ENCODE measurements around the gene DYNC1I2.

Gene DYNC1I2

GRCh38 chr2:171687287-171688128 is at the start of gene DYNC1I2:
DYNC1I2 (plus strand) TSS chr2:171687469; CDS start chr2:171690156, 2,687 bp downstream.
- peak; percentile 96 for DNase-seq

- no peak for DNase-seq
Measured at GRCh38 chr2:171651667-171652415, 35.4 kb upstream of the DYNC1I2 start.

GRCh38 chr2:171652416-171652785 is 34.9 kb upstream of the DYNC1I2 start:
- peak; percentile 73 for DNase-seq

DNA sequence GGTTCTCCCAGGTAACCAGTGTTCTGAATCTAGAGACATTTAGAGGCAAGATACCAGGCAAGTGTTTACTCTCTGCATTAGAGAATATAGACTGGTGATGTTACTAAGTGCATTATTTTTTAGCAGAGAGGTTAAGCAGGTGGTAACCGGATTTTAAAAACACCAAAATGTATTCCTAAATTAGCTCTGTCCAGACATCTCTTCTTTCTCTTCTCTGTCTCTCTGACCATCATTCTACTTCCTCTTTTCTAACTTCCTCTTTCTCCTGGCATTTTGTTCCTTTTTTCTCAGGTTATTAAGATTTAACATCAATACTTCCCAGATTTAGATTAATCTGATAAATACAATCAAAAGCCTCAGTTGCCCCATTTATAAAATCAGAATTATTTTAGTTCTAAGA is 31.7 kb upstream of the DYNC1I2 start:
- DNase-seq = no peak

- no peak for DNase-seq
Measured at GRCh38 chr2:171667041-171667440, 20.2 kb upstream of the DYNC1I2 start.

DNA sequence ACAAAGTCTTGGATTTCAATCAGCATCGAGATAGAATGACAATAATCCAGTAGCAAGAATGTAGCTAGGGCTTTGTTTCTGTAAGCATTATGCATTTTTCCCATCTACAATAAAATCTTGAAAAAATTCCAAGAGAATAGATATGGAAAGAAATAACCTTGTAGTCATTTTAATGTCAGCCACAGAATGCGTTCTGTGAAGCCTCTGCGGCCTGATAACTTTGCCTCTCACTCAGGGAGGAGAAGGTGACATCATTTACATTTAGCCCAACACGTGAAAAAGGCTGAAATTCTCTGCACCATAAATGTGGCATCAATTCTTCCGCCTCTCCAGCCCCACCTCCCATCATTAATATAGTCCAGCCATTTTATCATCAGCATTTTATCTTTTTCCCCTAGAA is 19.1 kb upstream of the DYNC1I2 start:
- no peak for DNase-seq

DNA sequence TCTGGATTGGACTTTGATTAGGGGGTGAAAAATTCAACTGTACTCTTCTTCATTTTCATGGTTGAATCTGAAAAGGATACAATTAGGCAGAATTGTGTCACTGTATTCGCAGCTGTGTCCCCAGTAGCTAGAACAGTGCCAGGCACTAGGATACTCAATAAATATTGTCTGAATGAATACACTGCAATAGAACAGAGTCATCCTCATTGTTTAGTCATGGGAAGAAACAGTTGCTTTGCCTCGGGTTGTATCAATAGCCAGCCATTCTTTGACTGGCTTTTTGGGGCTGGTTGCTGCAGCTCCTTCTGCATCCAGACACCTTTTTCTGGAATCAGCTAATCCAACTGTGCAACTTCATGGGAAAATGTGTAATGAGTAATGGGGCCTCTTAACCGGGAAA is 18.1 kb upstream of the DYNC1I2 start:
- no peak for DNase-seq

DNA sequence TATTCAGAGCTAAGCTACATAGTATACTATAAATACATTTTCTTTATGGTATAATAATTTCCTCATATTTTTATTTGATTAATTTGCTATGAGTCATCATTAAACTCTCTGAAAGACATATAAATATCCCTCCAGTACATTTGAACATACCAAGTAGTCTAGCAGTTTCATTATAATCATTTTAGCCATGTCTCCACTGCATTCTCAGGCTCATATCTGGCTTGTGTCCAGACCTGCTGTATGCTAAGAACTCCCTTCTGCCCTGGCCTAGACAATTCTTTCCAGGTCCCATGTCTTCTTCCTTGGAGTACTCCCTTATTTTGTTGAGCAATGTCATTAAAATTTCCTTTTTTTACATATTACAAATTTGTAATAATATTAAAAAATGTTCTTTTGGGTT is 16.6 kb upstream of the DYNC1I2 start:
- DNase-seq = peak; percentile 20

- no peak for DNase-seq
Measured at GRCh38 chr2:171671867-171672266, 15.4 kb upstream of the DYNC1I2 start.

- no peak for DNase-seq
Measured at GRCh38 chr2:171673905-171674304, 13.4 kb upstream of the DYNC1I2 start.

DNA sequence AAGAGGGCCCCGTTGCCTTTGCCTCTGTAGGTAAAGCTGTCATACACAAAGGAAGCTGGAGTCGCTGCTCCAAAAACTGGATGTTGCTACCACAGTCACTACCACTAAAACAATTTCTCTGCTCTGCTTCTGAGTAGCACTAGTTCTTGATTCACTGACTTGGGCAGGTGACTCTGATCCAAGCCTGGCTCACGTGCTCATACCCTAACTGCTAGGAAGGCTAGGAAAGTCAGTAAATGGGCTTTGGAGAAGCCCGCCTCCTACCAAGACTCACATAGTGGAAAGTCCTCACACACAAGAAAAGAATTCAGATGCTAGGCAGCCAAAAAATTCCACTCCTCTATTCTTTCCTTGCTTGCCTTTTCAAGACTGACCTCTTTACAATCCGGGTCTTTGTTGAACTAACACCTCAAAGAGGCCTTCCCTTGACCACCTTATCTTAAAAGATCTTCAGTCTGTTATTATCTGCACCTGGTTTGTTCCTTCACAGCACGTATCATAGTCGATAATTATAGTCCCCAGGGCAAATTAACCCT is 11.4 kb upstream of the DYNC1I2 start:
- no peak for DNase-seq

GRCh38 chr2:171678619-171679018 is 8.7 kb upstream of the DYNC1I2 start:
- DNase-seq = no peak

DNA sequence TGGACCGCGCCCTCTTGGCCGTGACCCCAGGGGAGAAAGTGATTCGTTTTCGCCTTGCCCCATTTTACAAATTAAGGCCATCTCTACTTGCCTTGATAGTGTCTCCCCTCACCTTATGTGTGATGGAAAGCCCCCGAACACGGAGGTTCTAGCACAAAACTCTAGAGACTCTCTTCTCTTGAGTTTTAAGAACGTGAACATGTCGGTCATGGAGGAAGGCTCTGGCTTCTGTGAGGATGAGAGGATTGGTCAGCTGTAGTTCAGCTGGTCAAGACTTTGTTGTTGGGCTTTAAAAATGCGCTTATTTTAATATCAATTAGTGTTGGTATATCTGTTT is 828 bp downstream of the DYNC1I2 start:
- DNase-seq = no peak

DNA sequence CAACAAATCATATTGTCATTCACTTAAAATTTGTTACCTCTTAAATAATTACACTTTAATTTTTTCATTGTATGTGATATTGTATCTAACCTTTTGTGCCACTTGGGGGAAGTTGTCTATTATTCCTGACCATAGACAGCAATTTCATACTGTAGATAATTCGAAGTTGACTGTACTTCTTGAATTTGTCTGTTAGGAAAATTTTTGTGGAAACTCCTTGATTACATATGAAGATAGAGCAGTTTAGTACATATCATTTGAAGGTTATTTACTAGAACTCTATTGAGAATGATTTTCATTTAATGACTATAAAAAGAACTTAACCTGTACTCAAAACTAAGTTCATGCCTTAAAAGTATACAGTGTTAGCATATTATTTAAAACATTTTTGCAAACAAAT is 5.1 kb downstream of the DYNC1I2 start:
- DNase-seq = no peak

- DNase-seq = peak; percentile 43
Measured at GRCh38 chr2:171702781-171703556, 15.7 kb downstream of the DYNC1I2 start.

- peak; percentile 24 for DNase-seq
Measured at GRCh38 chr2:171703574-171704347, 16.5 kb downstream of the DYNC1I2 start.

DNA sequence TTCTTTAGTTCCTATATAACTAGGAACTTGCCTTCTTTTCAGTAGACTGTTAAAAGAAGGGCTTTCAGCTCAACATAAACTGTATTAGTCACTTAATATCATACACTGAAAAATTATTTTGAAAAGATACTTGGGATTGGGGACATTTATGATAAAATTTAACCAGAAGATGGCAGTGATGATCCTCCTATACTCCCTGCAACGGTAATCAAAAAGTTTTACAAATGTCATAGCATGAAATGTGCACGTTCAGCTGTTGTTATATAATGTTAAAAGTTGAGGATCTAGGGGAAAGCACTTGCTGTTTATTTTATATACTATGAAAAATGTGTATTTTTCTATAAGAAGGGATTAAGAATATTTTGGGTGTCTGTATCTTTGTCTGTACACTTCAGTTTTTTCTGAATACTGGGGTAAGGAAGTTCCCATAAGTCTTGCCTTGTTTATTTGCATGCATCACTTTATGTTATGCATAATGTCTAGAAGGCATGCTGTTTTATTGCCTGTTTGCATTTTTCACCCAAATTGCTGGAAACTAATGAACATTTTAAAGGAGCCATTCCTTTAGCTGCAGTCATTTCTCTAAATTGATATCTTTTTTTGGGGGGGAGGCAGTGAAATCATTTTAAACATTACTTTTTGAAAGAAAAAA is 19.0 kb downstream of the DYNC1I2 start:
- peak; percentile 25 for DNase-seq

- DNase-seq = no peak
Measured at GRCh38 chr2:171707752-171708151, 20.5 kb downstream of the DYNC1I2 start.

DNA sequence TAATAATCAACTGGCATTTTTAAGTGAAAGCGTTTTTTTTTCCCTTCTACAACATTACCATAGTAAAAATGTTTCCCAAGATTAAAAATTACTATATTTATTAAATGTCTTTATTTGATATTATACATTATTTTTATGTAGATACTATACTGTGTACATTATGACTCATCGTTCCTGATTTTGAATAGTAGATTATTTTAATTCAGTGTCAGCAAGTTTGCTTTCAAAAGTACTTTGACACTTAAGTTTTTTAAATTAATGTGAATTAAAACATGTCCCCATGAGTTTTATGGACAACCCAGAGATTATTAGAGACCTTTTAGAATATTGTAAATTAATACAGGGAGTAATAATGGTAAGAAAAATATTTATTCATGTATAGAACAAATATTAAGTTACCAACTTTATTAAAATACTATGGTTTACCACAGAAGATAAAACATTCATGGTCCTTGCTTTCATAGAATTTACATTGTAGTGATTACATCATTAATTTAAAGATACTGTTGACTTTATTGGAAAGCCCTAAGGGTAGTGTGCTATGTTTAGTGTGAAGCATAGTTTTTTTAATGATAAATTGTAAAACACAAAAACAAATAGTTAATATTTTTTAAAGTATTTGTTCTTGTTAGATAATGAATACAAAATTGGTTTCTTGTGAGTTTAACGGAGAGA is 21.9 kb downstream of the DYNC1I2 start:
- no peak for DNase-seq

DNA sequence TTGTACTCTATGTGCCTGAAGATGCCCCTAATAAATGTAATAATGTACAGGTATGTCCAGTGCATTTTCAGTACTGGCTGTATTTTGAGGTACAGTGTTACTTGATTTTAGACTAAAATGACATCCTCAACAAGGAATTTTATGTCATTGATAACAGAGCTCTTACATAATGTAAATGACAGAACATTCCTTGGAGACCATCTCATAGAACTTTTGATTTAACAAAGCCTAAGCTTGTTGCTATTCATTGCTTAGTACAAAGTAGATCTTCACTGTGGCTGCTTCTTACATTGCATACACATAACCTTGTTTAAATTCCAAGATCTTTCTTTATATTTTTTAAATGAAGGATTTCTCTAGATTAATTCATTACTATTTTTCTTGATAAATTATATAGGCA is 24.1 kb downstream of the DYNC1I2 start:
- no peak for DNase-seq

- peak; percentile 92 for DNase-seq
Measured at GRCh38 chr2:171712051-171712450, 24.8 kb downstream of the DYNC1I2 start.
